ENCODE results near the gene SLC16A13.
"Not testable (repeated sequence)": the region's sequence is repeated elsewhere in the genome, so short reads cannot be mapped to it uniquely, and the experiment has no call there.

The SLC16A13 gene

DNA sequence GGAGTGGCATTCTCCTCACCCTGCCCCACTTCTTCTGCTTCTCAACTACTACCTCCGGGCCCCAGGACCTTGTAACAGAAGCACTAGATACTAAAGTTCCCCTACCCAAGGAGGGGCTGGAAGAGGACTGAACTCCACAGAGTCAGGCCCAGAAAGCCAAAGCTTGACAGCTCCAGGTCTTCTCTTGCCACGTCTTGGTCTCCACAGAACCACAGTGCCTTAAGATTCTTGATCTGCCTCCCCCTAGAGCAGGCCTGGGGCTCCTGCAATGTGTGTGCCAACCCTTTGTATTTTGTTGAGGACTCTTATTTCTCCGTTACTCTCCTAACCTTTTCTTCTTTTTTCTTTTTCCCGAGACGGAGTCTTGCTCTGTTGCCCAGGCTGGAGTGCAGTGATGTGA, 4.0 kb downstream of the SLC16A13 start:
- no peak for FAIRE-seq
- DNase-seq (ENCODE audit: insufficient read length) = no peak
- TF ChIP-seq POLR2AphosphoS5 (IDR thresholded peaks at IDR 0.05; ENCODE audit: low read depth, low read length) = no peak

DNA sequence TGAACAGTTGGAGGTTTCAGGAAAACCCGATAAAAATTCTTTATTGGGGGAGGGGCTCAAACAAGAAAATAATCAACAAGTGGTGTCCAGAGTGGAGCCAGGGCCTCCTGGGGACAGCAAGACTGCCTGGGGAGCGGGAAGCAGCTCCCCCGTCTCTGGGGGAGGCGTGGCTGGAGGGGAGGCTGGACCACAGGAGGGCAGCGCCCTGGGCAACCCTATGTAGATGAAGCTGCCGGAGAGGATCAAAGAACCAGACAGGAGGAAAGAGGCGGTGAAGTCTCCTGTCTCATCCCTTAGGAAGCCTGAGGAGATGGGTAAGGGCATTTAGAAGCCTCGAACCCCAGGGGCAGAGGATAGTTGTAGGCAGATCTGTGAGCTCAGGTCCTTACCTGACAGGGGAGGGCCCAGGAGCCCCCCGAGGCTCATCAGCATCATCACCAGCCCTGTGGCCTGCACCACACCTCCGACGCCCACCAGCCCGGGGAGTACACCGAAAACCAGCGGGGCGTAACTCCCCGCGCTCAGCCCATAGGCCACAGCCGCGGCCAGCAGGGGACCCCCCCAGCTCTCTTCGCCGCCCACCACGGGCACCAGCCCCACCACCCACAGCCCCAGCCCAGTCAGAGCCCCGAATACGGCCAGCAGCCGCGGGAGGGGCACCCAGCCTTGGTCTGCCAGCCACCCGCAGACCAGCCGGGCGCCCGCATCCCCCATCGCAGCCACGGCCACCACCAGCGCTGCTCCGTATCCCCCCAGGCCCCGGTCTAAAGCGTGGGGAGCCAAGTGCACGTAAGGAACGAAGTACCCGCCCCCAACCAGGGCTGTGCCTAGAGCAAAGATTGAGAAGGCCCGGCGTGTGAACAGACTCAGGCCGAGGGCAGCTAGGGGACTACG, 6.0 kb downstream of the SLC16A13 start:
- DNase-seq (ENCODE audit: insufficient read length) = no peak
- TF ChIP-seq POLR2A (IDR thresholded peaks at IDR 0.05; ENCODE audit: low read depth, low read length) (no peak), TAF1 (IDR thresholded peaks at IDR 0.05; ENCODE audit: borderline replicate concordance, low read depth, low read length) (no peak), POLR2AphosphoS5 (IDR thresholded peaks at IDR 0.05; ENCODE audit: low read depth, low read length) (no peak)
- peak; percentile 21 for FAIRE-seq

DNA sequence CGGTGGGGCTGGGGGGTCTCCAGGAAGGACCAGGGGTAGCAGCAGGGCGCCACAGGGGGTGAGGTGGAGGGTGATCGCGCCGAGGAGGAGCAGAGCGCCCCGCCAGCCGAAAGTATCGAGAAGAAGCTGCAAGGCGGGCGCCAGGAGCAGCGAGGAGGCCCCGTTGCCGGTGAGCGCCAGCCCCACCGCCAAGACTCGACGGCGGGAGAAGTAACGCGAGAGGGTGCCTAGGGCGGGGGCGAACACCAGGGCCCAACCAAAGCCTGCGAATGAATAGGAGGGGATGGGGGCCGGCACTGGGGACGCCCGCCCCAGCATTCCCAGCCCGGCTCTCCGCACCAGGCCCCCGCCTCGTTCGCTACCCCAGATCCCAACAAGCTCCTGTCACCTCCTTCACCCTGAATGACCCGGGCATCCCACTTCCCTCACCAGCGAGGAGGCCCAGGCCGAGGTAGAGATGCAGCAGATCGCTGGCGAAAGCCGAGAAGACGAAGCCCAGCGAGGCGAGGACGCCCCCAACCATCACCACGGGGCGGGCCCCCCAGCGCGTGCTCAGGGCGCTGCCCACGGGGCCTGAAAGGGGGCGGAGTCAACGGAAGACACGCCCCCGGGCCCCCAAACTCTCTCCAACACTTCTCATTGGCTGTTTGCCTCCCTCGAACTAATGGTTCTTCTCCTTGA, 6.8 kb downstream of the SLC16A13 start:
- TF ChIP-seq TAF1 (IDR thresholded peaks at IDR 0.05; ENCODE audit: borderline replicate concordance, low read depth, low read length) (no peak), POLR2A (IDR thresholded peaks at IDR 0.05; ENCODE audit: low read depth, low read length) (peak; percentile 37; the same call in 1 of the 2 replicates), POLR2AphosphoS5 (IDR thresholded peaks at IDR 0.05; ENCODE audit: low read depth, low read length) (peak; percentile 19; the same call in 1 of the 2 replicates)
- FAIRE-seq = peak; percentile 61
- DNase-seq (ENCODE audit: insufficient read length) = no peak

DNA sequence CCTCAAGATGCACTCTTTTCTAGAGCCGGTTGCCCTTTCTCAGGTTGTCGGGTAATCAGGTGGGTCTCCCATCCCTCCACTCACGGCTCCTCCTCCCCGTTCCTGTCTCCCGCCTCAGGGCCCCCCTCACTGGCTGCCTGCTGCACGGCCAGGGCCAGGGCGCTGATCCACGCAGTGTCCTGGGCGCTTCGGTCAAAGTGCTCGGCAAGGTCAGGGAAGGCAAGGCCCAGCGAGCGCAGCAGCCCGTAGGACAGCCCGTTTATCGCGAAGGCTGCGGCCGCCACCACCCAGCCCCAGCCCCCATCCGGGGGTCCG, 7.3 kb downstream of the SLC16A13 start:
- no peak for TF ChIP-seq POLR2AphosphoS5 (IDR thresholded peaks at IDR 0.05; ENCODE audit: low read depth, low read length)
- no peak for TF ChIP-seq TAF1 (IDR thresholded peaks at IDR 0.05; ENCODE audit: borderline replicate concordance, low read depth, low read length)
- no peak for TF ChIP-seq POLR2A (IDR thresholded peaks at IDR 0.05; ENCODE audit: low read depth, low read length)
- FAIRE-seq (no peak), DNase-seq (ENCODE audit: insufficient read length) (no peak)

DNA sequence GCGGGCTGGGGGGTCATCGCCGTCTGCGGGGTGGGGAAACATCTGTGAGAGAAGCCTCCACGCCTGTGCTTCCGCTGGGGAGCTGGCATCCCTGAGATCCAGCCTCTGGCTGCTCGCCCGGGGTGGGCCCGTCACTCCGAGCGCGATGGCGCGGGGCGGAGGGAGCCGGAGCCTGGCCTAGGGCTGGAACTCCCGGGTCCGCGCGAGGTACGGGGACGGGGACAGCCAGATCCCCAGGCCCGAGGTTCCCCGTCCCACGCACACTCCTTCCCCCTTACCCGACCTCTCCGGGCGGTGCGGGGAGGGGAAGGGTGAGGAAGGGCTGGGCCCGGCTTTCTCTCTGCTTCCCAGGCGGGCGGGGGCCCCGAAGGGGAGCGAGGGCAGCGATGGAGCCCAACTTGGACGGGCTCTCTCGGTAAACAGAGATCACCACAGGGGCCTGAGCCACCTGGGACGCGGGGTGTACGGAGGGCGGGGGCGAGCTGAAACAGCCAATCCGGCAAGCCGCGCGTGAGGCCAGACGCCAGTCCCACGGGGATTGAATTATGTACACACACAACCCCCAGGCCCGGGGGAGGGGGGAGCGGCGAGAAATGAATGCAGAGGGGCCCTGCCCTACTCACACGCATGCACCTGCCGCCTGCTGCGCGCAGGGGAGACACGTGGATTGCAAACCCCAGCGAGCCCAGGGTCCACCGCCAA, 7.8 kb downstream of the SLC16A13 start, which contains the start of gene SLC16A11:
TSS of gene SLC16A11 (minus strand) at position 596 of the 702 bp plus-strand sequence. CDS start at position 17, 579 bp downstream.
- DNase-seq (ENCODE audit: insufficient read length) = no peak

DNA sequence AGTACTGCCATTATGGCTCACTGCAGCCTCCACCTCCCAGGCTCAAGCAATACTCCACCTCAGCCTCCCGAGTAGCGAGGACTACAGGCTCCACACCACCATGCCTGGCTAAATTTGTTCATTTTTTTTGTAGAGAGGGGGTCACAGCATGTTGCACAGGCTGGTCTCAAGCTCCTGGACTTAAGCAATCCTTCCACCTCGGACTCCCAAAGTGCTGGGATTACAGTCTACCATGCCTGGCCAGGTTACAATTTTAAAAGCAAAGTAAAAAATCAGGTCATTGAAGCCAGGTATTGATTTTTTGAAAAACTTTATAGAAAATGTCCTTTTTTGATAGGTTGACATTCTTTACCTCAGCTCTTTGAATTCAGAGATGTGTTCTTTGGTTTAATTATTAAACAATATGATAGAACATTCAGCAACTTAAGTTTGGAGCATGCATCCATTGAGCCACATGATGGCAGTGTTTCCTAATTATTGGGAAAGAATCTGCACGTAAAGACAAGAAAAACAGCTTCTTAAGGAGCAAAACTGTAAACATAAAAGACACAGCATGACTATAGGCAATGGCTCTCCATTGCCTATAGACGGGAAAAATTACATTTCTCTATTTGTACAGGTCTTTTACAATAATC, 9.8 kb downstream of the SLC16A13 start:
- peak; percentile 68 for FAIRE-seq
- no peak for TF ChIP-seq POLR2AphosphoS5 (IDR thresholded peaks at IDR 0.05; ENCODE audit: low read depth, low read length)
- no peak for TF ChIP-seq TAF1 (IDR thresholded peaks at IDR 0.05; ENCODE audit: borderline replicate concordance, low read depth, low read length)
- TF ChIP-seq POLR2A (IDR thresholded peaks at IDR 0.05; ENCODE audit: low read depth, low read length) = no peak
- DNase-seq (ENCODE audit: insufficient read length) = no peak

More for the DNA sequence above, 7.8 kb downstream of the SLC16A13 start, which contains the start of gene SLC16A11:
- no peak for TF ChIP-seq TAF1 (IDR thresholded peaks at IDR 0.05; ENCODE audit: borderline replicate concordance, low read depth, low read length)
- no peak for TF ChIP-seq POLR2A (IDR thresholded peaks at IDR 0.05; ENCODE audit: low read depth, low read length)
- TF ChIP-seq POLR2AphosphoS5 (IDR thresholded peaks at IDR 0.05; ENCODE audit: low read depth, low read length) = no peak
- FAIRE-seq = no peak

DNA sequence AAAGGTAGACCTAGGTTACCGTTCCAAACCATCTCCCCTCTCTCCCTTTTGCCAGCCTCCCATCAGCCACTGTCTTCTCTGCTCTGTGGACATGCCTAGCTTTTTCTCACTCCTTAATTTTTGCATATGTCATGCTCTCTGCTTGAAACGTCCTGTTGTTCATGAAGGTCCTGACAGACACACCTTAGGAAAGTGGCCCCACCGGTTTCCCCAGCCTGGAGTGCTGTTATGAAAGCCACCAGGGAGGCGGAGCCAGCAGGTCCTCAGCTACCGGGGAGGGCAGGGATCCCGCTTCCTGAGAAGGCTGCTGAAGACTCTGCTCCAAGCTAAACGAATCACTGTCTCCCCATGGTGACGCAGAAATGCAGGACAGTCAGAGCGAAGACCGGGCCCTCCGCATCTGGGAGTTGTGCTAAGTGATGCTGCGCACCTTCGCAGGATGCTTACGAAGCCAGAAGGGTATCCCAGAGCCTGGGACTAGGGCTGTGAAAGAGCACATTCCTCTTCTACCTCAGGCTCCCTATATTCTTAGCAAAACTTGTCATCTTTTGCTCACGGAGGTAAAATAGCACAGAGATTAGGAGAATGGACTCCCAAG, 10.4 kb downstream of the SLC16A13 start:
- TF ChIP-seq POLR2A (IDR thresholded peaks at IDR 0.05; ENCODE audit: low read depth, low read length) (no peak), TAF1 (IDR thresholded peaks at IDR 0.05; ENCODE audit: borderline replicate concordance, low read depth, low read length) (no peak), POLR2AphosphoS5 (IDR thresholded peaks at IDR 0.05; ENCODE audit: low read depth, low read length) (no peak)
- DNase-seq (ENCODE audit: insufficient read length) = no peak
- FAIRE-seq = no peak

DNA sequence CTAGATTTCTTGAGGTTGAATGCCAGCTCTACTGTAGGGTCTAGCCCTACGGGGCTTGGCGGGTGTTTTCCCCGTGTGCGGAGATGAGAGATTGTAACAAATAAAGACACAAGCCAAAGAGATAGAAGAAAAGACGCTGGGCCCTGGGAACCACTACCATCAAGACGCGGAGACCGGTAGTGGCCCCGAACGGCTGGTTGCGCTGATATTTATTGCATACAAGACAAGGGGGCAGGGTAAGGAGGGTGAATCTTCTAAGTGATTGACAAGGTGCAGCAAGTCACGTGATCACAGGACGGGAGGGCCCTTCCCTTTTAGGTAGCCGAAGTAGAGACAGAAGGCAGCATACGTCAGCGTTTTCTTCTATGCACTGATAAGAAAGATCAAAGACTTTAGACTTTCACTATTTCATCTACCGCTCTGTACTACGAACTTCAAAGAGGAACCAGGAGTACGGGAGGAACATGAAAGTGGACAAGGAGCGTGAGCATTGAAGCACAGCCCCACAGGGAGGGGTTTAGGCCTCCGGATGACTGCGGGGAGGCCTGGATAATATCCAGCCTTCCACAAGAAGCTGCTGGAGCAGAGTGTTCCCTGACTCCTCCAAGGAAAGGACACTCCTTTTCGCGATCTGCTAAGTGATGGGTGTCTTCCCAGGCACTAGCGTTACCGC, 11.0 kb downstream of the SLC16A13 start:
- peak; percentile 85 for FAIRE-seq
- not testable (repeated sequence) for DNase-seq (ENCODE audit: insufficient read length)

DNA sequence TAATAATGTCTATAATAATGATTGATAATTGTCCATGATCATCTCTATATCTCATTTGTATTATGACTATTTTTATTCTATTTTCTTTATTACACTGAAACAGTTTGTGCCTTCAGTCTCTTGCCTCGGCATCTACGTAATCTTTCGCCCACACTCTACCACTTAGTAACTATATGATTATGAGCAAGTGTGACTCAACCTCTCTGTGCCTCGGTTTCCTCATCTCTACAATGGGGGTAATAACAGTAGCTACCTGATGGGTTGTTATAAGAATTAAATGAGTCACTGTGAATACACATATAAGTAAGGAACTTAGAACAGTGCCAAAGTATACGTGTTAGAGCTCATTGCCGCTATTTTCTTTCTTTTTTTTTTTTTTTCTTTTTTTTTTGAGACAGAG, 11.8 kb downstream of the SLC16A13 start:
- DNase-seq (ENCODE audit: insufficient read length) (no peak), FAIRE-seq (no peak)
- TF ChIP-seq TAF1 (IDR thresholded peaks at IDR 0.05; ENCODE audit: borderline replicate concordance, low read depth, low read length) (no peak), POLR2A (IDR thresholded peaks at IDR 0.05; ENCODE audit: low read depth, low read length) (no peak), POLR2AphosphoS5 (IDR thresholded peaks at IDR 0.05; ENCODE audit: low read depth, low read length) (no peak)

DNA sequence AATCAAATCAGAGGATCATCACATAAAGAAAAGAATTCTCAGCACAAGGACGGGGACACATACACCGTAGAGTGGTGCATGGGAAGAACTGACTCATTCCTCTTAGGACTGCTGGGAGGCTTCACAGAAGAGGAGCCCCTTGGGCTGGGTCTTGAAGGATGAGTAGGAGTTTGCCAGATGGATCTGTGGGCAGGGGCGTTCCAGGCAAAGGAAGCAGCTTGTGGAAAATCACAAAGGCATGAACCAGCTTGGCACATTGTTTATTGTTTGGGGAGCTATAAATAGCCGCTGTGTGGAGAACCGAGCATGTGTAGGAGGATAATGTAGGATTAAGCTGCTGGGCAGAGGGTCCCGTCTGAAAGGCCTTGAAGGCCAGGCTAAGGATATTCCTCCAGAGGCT, 13.2 kb downstream of the SLC16A13 start:
- FAIRE-seq = no peak
- no peak for TF ChIP-seq TAF1 (IDR thresholded peaks at IDR 0.05; ENCODE audit: borderline replicate concordance, low read depth, low read length)
- no peak for TF ChIP-seq POLR2AphosphoS5 (IDR thresholded peaks at IDR 0.05; ENCODE audit: low read depth, low read length)
- no peak for TF ChIP-seq POLR2A (IDR thresholded peaks at IDR 0.05; ENCODE audit: low read depth, low read length)

DNA sequence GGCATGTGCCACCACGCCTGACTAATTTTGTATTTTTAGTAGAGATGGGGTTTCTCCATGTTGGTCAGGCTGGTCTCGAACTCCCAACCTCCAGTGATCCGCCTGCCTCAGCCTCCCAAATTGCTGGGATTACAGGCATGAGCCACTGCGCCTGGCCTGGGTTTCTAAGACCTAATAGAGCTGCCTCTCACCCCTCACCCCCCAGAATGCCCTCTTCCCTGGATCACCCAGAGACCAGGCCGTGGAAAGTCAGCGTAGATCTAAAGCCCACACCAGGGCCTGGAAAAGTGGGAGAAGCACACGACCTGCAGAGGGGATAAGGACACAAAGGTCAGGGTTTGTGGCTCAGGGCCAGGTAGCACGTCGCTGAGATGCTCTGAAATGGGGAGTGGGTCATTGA, 14.8 kb downstream of the SLC16A13 start:
- not testable (repeated sequence) for FAIRE-seq; DNase-seq (ENCODE audit: insufficient read length)

More for the DNA sequence above, 13.2 kb downstream of the SLC16A13 start:
- DNase-seq (ENCODE audit: insufficient read length) = no peak

All from GM12892 (cell line).